ENCODE measurements around the gene BCL2L2.
"Not testable (repeated sequence)": the region's sequence is repeated elsewhere in the genome, so short reads cannot be mapped to it uniquely, and the experiment has no call there.

BCL2L2 gene

DNA sequence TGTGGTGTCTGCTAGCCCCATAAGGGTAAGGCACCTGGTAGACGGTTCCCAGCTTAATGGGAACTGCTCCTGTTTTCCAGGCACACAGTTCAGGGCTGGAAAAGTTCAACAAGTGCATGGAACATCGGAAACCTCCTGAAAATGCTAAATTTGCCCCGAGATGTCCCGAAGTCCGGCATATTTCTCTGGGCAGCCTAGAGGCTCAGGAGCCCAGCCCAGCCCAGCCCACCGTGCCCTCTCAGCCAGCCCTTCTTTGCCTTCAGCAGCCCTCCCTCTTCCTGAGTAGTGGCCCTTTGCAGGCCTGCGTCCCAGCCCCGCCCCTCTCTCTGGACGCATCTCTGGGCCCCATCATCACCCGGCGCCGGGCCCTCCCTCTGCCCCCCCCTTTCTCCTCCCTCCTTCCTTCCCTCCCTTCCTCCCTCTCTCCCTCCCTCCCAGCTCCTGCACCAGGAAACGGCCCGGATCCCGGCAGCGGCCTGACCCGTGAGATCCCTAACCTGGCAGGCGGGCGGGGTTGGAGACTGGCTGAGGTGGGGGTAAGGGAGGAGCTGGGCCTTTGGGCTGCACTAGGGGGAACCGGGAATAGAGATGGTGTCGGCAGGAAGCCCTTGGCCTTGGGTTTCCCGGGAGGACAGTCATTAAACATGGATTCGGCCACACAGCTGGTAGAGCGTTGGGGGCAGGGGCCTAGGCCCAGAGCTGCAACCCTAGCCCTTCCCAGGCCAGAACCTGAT is at the start of gene BCL2L2:
Gene BCL2L2, plus strand, starts transcription at position 422 of the 734 bp plus-strand sequence. CDS start 935 bp downstream, outside the sequence.
- peak; percentile 59 for DNase-seq

- no peak for DNase-seq
Observed at GRCh38 chr14:23258256-23258655, 48.4 kb upstream of the BCL2L2 start.

DNA sequence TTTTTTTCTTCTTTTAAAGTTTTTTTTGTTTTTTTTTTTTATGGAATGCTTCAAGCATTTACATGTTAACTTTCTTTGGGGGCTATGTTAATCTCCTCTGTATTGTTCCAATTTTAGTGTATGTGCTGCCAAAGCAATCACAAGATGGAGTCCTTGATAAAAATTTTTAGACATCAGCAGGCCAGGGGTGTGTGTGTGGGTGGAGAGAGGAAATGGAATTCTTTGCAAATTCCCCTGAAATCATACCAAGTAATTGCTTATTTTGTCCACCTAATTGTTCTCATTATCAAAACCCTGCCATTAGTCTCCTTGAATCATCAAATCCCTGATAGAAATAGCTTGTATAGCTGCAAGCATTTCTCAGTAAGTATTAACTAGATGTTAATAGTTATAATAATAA is 47.2 kb upstream of the BCL2L2 start:
- no peak for DNase-seq

DNA sequence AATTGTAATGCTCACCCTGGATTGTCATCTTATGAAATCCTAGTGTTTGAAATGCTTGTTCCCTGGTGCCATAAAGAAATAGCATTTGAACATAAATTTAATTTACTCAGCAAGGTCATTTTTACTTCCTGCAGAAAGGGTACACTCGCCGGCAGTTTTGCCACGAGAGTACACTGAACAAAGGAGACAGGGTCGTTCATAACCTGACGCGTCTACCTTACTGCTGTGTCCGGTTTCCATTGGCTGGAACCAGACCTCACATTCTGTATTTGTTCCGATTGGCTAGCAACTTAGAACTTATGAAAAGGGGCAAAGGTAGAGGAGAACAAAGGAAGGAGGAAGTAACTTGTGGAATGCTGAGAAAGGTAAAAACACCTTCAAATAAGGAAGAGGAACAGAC is 45.8 kb upstream of the BCL2L2 start:
- not testable (repeated sequence) for DNase-seq

GRCh38 chr14:23269193-23269592 is 37.4 kb upstream of the BCL2L2 start:
- DNase-seq: no peak

DNA sequence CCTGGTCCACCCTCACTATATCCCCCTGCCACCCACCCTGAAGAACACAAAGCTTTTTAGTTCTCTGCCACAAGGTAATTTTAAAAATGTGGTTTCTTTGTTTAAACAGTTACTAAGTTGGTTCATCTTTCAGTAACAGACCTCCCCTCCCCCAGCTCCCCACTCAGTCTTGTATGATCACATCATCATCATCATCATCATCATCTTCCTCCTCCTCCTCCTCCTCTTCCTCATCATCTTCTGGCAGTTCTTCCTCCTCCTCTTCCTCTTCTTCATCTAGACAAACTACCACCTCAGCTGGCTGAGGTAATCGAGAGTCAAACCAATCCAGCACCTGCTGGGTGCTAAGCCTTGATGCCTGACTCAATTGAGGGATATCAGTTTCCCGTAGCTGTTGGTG is 31.2 kb upstream of the BCL2L2 start:
- DNase-seq: no peak

GRCh38 chr14:23277189-23277588 is 29.4 kb upstream of the BCL2L2 start:
- DNase-seq: no peak

- not testable (repeated sequence) for DNase-seq
Observed at GRCh38 chr14:23277928-23278327, 28.7 kb upstream of the BCL2L2 start.

DNA sequence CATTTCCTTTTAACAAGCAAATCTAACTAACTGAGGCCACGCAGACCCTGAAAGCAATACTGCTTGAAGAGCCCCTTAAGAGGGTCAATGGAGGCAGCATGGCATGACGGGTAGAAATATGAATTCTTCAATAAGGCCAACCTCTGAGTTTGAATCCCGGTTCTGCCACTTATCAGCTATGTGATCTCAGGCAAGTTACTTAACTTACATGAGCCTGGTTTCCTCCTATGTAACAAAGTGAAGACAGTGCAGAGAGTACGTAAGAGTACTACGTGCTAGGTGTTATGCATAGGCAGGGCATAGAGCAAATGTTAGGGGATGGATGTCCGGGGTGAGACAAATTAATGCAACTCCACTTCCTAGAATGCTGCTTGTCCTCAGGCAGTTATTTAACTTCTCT is 25.4 kb upstream of the BCL2L2 start:
- no peak for DNase-seq

DNA sequence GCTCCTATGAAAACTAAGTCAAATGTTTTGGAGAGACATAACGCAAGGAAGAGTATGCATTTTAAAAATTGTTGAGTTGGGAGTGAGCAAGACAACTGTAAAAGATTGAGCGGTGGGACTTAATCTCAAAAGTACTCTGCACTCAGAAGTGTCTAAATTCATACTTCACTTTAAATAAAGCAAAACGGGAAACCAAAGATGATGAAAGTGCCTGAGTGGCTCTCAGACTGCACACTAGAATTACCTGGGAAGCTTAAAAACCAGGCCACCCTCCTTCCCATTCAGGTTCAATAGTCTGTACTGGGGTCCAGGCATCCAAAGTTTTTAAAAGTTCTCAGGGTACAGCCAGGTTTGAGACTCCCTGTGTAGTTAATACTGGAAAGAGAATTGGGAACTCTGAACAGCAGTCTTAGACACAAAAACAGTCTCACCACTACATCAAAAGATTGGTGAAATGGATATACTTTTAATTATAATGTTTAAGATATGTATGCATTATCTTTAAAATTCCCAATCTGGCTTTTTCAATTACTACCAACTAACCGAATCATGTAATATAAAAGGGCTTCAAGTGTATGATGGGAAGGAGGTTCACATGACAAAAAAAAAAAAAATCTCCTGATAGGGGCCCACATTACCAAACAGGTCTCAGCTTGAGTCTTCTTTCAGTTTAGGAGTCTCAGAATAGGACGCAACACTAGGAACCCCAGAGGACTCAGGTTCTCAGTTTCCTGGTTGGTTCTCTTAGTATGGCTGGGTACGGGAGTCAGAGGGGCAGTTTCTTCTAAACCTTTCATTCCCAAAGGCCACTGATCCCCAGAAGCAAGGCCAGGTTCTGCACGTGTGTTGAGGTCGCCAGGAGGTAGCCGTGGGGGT is 21.7 kb upstream of the BCL2L2 start:
- no peak for DNase-seq

- no peak for DNase-seq
Observed at GRCh38 chr14:23285530-23286019, 21.1 kb upstream of the BCL2L2 start.

GRCh38 chr14:23286020-23286901 is 20.4 kb upstream of the BCL2L2 start, which contains the start of gene HOMEZ:
TSS of gene HOMEZ (minus strand) at chr14:23286132. CDS start at chr14:23285952, 180 bp downstream.
- DNase-seq: peak; percentile 98

DNA sequence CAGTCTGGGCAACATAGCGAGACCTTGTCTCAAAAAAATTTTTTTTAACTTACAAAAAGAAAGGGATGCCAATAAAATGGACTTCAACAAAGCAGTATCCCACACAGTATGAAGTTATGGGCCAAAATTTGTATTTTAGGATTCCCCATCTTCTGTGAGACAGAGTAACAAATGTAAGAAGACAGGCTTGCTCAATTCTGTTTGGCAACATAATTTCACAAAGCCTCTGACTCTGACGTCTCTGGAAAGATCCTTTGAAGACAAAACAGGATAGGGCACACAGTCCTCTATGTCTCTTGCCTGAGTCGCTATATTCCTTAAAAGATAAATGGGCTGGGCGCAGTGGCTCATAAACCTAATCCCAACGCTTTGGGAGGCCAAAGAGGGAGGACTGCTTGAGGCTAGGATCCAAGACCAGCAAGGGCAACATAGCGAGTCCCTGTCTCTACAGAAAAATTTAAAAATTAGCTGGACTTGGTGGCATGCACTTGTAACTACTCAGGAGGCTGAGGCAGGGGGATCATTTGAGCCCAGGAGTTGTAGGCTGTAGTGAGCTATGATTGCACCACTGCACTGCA is 19.6 kb upstream of the BCL2L2 start:
- DNase-seq: no peak

DNA sequence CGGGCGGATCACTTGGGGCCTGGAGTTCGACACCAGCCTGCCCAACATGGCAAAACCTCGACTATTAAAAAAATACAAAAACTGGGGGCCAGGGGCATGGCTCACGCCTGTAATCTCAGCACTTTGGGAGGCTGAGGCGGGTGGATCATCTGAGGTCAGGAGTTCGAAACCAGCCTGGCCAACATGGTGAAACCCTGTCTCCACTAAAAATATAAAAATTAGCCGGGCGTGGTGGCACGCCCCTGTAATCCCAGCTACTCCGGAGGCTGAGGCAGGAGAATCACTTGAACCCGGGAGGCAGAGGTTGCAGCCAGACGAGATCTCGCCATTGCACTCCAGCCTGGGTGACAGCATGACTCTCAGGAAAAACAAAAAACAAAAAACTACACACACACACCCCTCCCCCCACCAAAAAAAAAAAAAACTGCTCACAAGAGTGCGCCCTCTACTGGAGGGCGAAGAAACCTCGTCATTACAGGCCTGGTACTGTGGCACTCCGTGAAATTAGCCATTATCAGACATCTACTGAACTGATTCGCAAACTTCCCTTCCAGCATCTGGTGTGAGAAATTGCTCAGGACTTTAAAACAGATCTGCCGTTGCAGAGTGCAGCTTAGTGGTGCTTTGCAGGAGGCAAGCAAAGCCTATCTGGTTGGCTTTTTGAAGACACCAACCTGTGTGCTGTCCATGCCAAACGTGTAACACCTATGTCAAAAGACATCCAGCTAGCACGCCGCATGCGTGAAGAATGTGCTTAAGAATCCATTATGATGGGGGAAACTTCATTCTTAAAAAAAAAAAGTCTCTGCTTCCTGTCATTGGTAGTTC is 11.7 kb upstream of the BCL2L2 start:
- no peak for DNase-seq

- DNase-seq: no peak
Observed at GRCh38 chr14:23296012-23296777, 10.4 kb upstream of the BCL2L2 start.

DNA sequence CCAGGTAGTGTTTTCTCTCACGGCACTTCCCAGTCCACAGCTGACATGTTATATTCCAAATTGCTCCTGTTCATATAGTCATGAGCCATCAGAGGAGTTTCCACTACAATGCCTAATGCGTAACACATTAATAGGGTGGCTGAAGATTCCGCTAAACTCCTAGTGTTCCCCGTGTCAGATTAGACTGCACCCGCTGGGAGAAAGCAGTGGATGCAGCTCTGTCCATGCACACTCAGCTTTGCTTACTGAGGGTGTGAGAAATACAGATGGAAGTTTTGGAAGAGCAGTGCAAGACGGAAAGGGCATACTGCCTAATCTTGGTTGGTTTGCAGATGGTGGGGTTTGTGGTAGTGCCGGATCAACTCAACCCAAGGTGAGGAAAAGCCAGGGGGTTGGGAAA is 9.5 kb upstream of the BCL2L2 start:
- DNase-seq: no peak

- no peak for DNase-seq
Observed at GRCh38 chr14:23297611-23298277, 8.9 kb upstream of the BCL2L2 start.

- DNase-seq: no peak
Observed at GRCh38 chr14:23299211-23299957, 7.2 kb upstream of the BCL2L2 start.

- DNase-seq: no peak
Observed at GRCh38 chr14:23299986-23300686, 6.5 kb upstream of the BCL2L2 start.

All from NCI-H524 treated with DMSO at 0.1 percent for 48 hours (cell line).